ENCODE measurements around the gene TMEM165.
"Not testable (repeated sequence)": the region's sequence is repeated elsewhere in the genome, so short reads cannot be mapped to it uniquely, and the experiment has no call there.

TMEM165 gene
- 24.1 to 30.6 (median 25.1) reads per million in 3 donors for total RNA-seq

- no peaks in the 10 kb centered on the region for H3K9me3 ChIP-seq (ENCODE audit: control insufficient read depth, low read length)
- peaks cover 2% of the 10 kb centered on the region for H3K36me3 ChIP-seq (ENCODE audit: control insufficient read depth, insufficient read depth, low read length)
- H3K27me3 ChIP-seq (replicated peaks; ENCODE audit: control insufficient read depth, insufficient read depth, low read length, poor library complexity, severe bottlenecking), result no peaks in the 10 kb centered on the region
- H3K4me1 ChIP-seq (ENCODE audit: control insufficient read depth, insufficient read depth, low read length, poor library complexity, severe bottlenecking), result peaks cover 16% of the 10 kb centered on the region
- DNase-seq, result peak; percentile 78 to 85 (median 83)
- peak within 1 kb of the TSS; percentile 67 for H3K4me3 ChIP-seq (ENCODE audit: insufficient read depth, low read depth, low read length, poor library complexity, severe bottlenecking)
- peak within 1 kb of the TSS; percentile 78 for H3K27ac ChIP-seq (ENCODE audit: insufficient read depth, low read length, poor library complexity, severe bottlenecking)
Observed at GRCh38 chr4:55395529-55396307, at the start of gene TMEM165. Gene TMEM165, plus strand, starts transcription at chr4:55395957. Its CDS starts 233 bp downstream, at chr4:55396190.

- no peaks in the 10 kb centered on the region for H3K27me3 ChIP-seq (replicated peaks; ENCODE audit: control insufficient read depth, insufficient read depth, low read length, poor library complexity, severe bottlenecking)
- H3K27ac ChIP-seq (ENCODE audit: insufficient read depth, low read length, poor library complexity, severe bottlenecking), result peak within 1 kb of the TSS; percentile 70
- peak within 1 kb of the TSS; percentile 89 for H3K4me3 ChIP-seq (ENCODE audit: insufficient read depth, low read depth, low read length, poor library complexity, severe bottlenecking)
- H3K9me3 ChIP-seq (ENCODE audit: control insufficient read depth, low read length), result no peaks in the 10 kb centered on the region
- DNase-seq, result peak; percentile 55 to 64 (median 57)
- peaks cover 6% of the 10 kb centered on the region for H3K4me1 ChIP-seq (ENCODE audit: control insufficient read depth, insufficient read depth, low read length, poor library complexity, severe bottlenecking)
- H3K36me3 ChIP-seq (ENCODE audit: control insufficient read depth, insufficient read depth, low read length), result no peaks in the 10 kb centered on the region
Observed at GRCh38 chr4:55345980-55346850, 49.5 kb upstream of the TMEM165 start, which contains the start of gene SRD5A3. Gene SRD5A3, plus strand, starts transcription at chr4:55346242. Its CDS starts 95 bp downstream, at chr4:55346337.

GRCh38 chr4:55346851-55347255, 48.9 kb upstream of the TMEM165 start:
- H3K27me3 ChIP-seq (replicated peaks; ENCODE audit: control insufficient read depth, insufficient read depth, low read length, poor library complexity, severe bottlenecking), result no peaks in the 10 kb centered on the region
- H3K9me3 ChIP-seq (ENCODE audit: control insufficient read depth, low read length), result no peaks in the 10 kb centered on the region
- H3K27ac ChIP-seq (ENCODE audit: insufficient read depth, low read length, poor library complexity, severe bottlenecking), result peak overlapping the region; percentile 70
- peak overlapping the region; percentile 89 for H3K4me3 ChIP-seq (ENCODE audit: insufficient read depth, low read depth, low read length, poor library complexity, severe bottlenecking)
- DNase-seq, result no peak
- peaks cover 6% of the 10 kb centered on the region for H3K4me1 ChIP-seq (ENCODE audit: control insufficient read depth, insufficient read depth, low read length, poor library complexity, severe bottlenecking)
- H3K36me3 ChIP-seq (ENCODE audit: control insufficient read depth, insufficient read depth, low read length), result no peaks in the 10 kb centered on the region

- H3K4me1 ChIP-seq (ENCODE audit: control insufficient read depth, insufficient read depth, low read length, poor library complexity, severe bottlenecking), result peaks cover 6% of the 10 kb centered on the region
- DNase-seq, result no peak
- H3K9me3 ChIP-seq (ENCODE audit: control insufficient read depth, low read length), result no peaks in the 10 kb centered on the region
- H3K4me3 ChIP-seq (ENCODE audit: insufficient read depth, low read depth, low read length, poor library complexity, severe bottlenecking), result no peak overlapping the region
- no peaks in the 10 kb centered on the region for H3K27me3 ChIP-seq (replicated peaks; ENCODE audit: control insufficient read depth, insufficient read depth, low read length, poor library complexity, severe bottlenecking)
- no peak overlapping the region for H3K27ac ChIP-seq (ENCODE audit: insufficient read depth, low read length, poor library complexity, severe bottlenecking)
- H3K36me3 ChIP-seq (ENCODE audit: control insufficient read depth, insufficient read depth, low read length), result no peaks in the 10 kb centered on the region
Observed at GRCh38 chr4:55347610-55348228, 48.0 kb upstream of the TMEM165 start.

- Histone ChIP-seq H3K9me3 (ENCODE audit: control insufficient read depth, low read length) (no peaks in the 10 kb centered on the region), H3K36me3 (ENCODE audit: control insufficient read depth, insufficient read depth, low read length) (no peaks in the 10 kb centered on the region), H3K4me3 (ENCODE audit: insufficient read depth, low read depth, low read length, poor library complexity, severe bottlenecking) (no peak overlapping the region), H3K27ac (ENCODE audit: insufficient read depth, low read length, poor library complexity, severe bottlenecking) (no peak overlapping the region), H3K27me3 (replicated peaks; ENCODE audit: control insufficient read depth, insufficient read depth, low read length, poor library complexity, severe bottlenecking) (no peaks in the 10 kb centered on the region), H3K4me1 (ENCODE audit: control insufficient read depth, insufficient read depth, low read length, poor library complexity, severe bottlenecking) (peaks cover 6% of the 10 kb centered on the region)
- DNase-seq, result no peak
Observed at GRCh38 chr4:55348466-55348865, 47.3 kb upstream of the TMEM165 start.

GRCh38 chr4:55350870-55351269, 44.9 kb upstream of the TMEM165 start:
- not testable (repeated sequence) for DNase-seq; H3K9me3 ChIP-seq (ENCODE audit: control insufficient read depth, low read length); H3K27ac ChIP-seq (ENCODE audit: insufficient read depth, low read length, poor library complexity, severe bottlenecking); H3K4me3 ChIP-seq (ENCODE audit: insufficient read depth, low read depth, low read length, poor library complexity, severe bottlenecking); H3K4me1 ChIP-seq (ENCODE audit: control insufficient read depth, insufficient read depth, low read length, poor library complexity, severe bottlenecking); H3K36me3 ChIP-seq (ENCODE audit: control insufficient read depth, insufficient read depth, low read length); H3K27me3 ChIP-seq (replicated peaks; ENCODE audit: control insufficient read depth, insufficient read depth, low read length, poor library complexity, severe bottlenecking)

GRCh38 chr4:55351824-55352223, 43.9 kb upstream of the TMEM165 start:
- H3K27ac ChIP-seq (ENCODE audit: insufficient read depth, low read length, poor library complexity, severe bottlenecking), result no peak overlapping the region
- H3K27me3 ChIP-seq (replicated peaks; ENCODE audit: control insufficient read depth, insufficient read depth, low read length, poor library complexity, severe bottlenecking), result no peaks in the 10 kb centered on the region
- H3K9me3 ChIP-seq (ENCODE audit: control insufficient read depth, low read length), result no peaks in the 10 kb centered on the region
- H3K4me1 ChIP-seq (ENCODE audit: control insufficient read depth, insufficient read depth, low read length, poor library complexity, severe bottlenecking), result peaks cover 1% of the 10 kb centered on the region
- no peak for DNase-seq
- H3K36me3 ChIP-seq (ENCODE audit: control insufficient read depth, insufficient read depth, low read length), result no peaks in the 10 kb centered on the region
- H3K4me3 ChIP-seq (ENCODE audit: insufficient read depth, low read depth, low read length, poor library complexity, severe bottlenecking), result no peak overlapping the region

GRCh38 chr4:55352726-55353125, 43.0 kb upstream of the TMEM165 start:
- Histone ChIP-seq H3K9me3 (ENCODE audit: control insufficient read depth, low read length) (no peaks in the 10 kb centered on the region), H3K27me3 (replicated peaks; ENCODE audit: control insufficient read depth, insufficient read depth, low read length, poor library complexity, severe bottlenecking) (no peaks in the 10 kb centered on the region), H3K27ac (ENCODE audit: insufficient read depth, low read length, poor library complexity, severe bottlenecking) (no peak overlapping the region), H3K4me3 (ENCODE audit: insufficient read depth, low read depth, low read length, poor library complexity, severe bottlenecking) (no peak overlapping the region), H3K4me1 (ENCODE audit: control insufficient read depth, insufficient read depth, low read length, poor library complexity, severe bottlenecking) (no peaks in the 10 kb centered on the region), H3K36me3 (ENCODE audit: control insufficient read depth, insufficient read depth, low read length) (no peaks in the 10 kb centered on the region)
- no peak for DNase-seq

- not testable (repeated sequence) for H3K27ac ChIP-seq (ENCODE audit: insufficient read depth, low read length, poor library complexity, severe bottlenecking); H3K4me1 ChIP-seq (ENCODE audit: control insufficient read depth, insufficient read depth, low read length, poor library complexity, severe bottlenecking); H3K4me3 ChIP-seq (ENCODE audit: insufficient read depth, low read depth, low read length, poor library complexity, severe bottlenecking); H3K9me3 ChIP-seq (ENCODE audit: control insufficient read depth, low read length); H3K36me3 ChIP-seq (ENCODE audit: control insufficient read depth, insufficient read depth, low read length); DNase-seq; H3K27me3 ChIP-seq (replicated peaks; ENCODE audit: control insufficient read depth, insufficient read depth, low read length, poor library complexity, severe bottlenecking)
Observed at GRCh38 chr4:55353228-55353747, 42.5 kb upstream of the TMEM165 start.

Data from effector memory CD4-positive, alpha-beta T cell (primary cell).